Measurements from ENCODE around the gene MAGEA8.

Gene MAGEA8

DNA sequence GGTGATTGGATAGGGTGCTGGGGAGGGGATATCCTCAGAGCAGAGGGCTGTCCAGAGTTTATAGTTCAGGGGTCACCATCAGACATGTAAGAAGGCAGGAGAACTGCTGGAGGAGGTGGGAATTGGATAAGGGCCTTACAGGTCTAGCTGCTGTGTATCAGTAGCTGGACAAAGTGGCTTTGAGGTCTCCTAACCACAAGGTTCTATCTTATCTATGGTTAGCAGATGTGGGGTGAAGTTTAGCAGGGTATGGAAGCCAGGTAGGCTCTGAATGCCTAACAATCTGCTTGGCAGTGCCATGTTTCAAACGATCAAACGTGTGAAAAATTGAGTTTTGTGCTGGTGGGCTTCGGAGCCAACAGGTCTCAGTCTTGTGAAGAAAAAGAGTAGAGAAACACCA, 32.1 kb upstream of the MAGEA8 start:
- Histone ChIP-seq H3K4ac (ENCODE audit: low read length) (no peak overlapping the region), H3K9ac (ENCODE audit: low read depth, low read length, poor library complexity) (no peak overlapping the region), H3K4me3 (ENCODE audit: low read length in 2 of 2) (no peak overlapping the region), H3K79me1 (ENCODE audit: low read depth, low read length) (no peaks in the 10 kb centered on the region), H3K4me1 (ENCODE audit: control insufficient read depth in 2 of 2, insufficient read depth in 1 of 2, low read depth in 1 of 2, low read length in 2 of 2) (no peaks in the 10 kb centered on the region), H2BK12ac (ENCODE audit: low read length) (no peak overlapping the region), H3K9me3 (replicated peaks in 1 of 2; ENCODE audit: control insufficient read depth in 2 of 2, insufficient read depth in 1 of 2, low read depth in 1 of 2, low read length in 2 of 2) (no peaks in the 10 kb centered on the region), H2AFZ (ENCODE audit: low read length) (no peak overlapping the region), H3K23ac (ENCODE audit: low read depth, low read length, poor library complexity) (no peak overlapping the region), H2BK15ac (ENCODE audit: low read length) (no peak overlapping the region), H2BK5ac (ENCODE audit: low read length) (no peak overlapping the region), H3K18ac (ENCODE audit: low read length) (no peak overlapping the region), H3K27me3 (ENCODE audit: control insufficient read depth in 3 of 3, insufficient read depth in 3 of 3, low read depth in 1 of 3, low read length in 3 of 3) (peaks cover 0 to 8% (median 0%) of the 10 kb centered on the region in 3 experiments), H3K27ac (replicated peaks; ENCODE audit: low read length) (no peak overlapping the region), H4K8ac (ENCODE audit: low read depth, low read length) (no peak overlapping the region), H3K36me3 (replicated peaks in 1 of 2; ENCODE audit: control insufficient read depth in 2 of 2, insufficient read depth in 2 of 2, low read length in 2 of 2) (no peaks in the 10 kb centered on the region), H2AK5ac (ENCODE audit: low read depth, low read length) (no peak overlapping the region), H3K4me2 (ENCODE audit: insufficient read depth, low read length, poor library complexity, severe bottlenecking) (no peak overlapping the region), H2BK120ac (ENCODE audit: low read depth, low read length) (no peak overlapping the region), H3K14ac (ENCODE audit: low read length) (no peak overlapping the region), H4K91ac (ENCODE audit: low read depth, low read length, poor library complexity) (no peak overlapping the region)
- no CpG with 5 or more reads among the region's 3 CpGs for WGBS, 2 donors (ENCODE audit: extremely low coverage in 2 of 2, insufficient read length in 2 of 2, insufficient replicate concordance in 1 of 2)
- DNase-seq (ENCODE audit: low spot score), result no peak

DNA sequence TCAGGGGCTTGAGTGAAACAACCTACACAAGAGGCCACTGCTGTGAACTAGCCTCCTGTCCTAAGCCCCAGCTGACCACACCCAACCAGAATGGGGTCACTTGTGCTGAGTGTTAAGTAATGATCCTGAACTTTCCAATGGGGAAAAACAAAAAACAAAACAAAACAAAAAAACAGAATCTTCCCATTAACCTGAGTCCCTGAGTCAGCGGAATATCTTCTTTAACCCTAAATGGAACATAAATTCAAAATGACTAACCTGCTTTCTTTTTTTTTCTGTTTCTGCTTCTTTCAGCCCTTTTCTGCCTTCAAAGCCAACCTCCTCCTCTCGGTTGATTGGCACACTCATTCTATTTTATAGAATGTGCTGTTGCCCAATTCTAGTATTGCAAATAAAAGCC, 31.2 kb upstream of the MAGEA8 start:
- Histone ChIP-seq H4K8ac (ENCODE audit: low read depth, low read length) (no peak overlapping the region), H2AFZ (ENCODE audit: low read length) (no peak overlapping the region)

GRCh38 chrX:149851864-149852263, 29.1 kb upstream of the MAGEA8 start:
- Histone ChIP-seq H3K79me1 (ENCODE audit: low read depth, low read length) (no peaks in the 10 kb centered on the region), H2BK120ac (ENCODE audit: low read depth, low read length) (no peak overlapping the region), H2BK15ac (ENCODE audit: low read length) (no peak overlapping the region), H2AFZ (ENCODE audit: low read length) (no peak overlapping the region), H3K4ac (ENCODE audit: low read length) (no peak overlapping the region), H3K14ac (ENCODE audit: low read length) (no peak overlapping the region), H3K4me1 (ENCODE audit: control insufficient read depth in 2 of 2, insufficient read depth in 1 of 2, low read depth in 1 of 2, low read length in 2 of 2) (no peaks in the 10 kb centered on the region), H3K27ac (replicated peaks; ENCODE audit: low read length) (no peak overlapping the region), H3K23ac (ENCODE audit: low read depth, low read length, poor library complexity) (no peak overlapping the region), H2AK5ac (ENCODE audit: low read depth, low read length) (no peak overlapping the region), H3K27me3 (ENCODE audit: control insufficient read depth in 3 of 3, insufficient read depth in 3 of 3, low read depth in 1 of 3, low read length in 3 of 3) (peaks cover 0 to 10% (median 0%) of the 10 kb centered on the region in 3 experiments), H3K18ac (ENCODE audit: low read length) (no peak overlapping the region), H4K91ac (ENCODE audit: low read depth, low read length, poor library complexity) (no peak overlapping the region), H2BK12ac (ENCODE audit: low read length) (no peak overlapping the region), H4K8ac (ENCODE audit: low read depth, low read length) (no peak overlapping the region), H3K36me3 (replicated peaks in 1 of 2; ENCODE audit: control insufficient read depth in 2 of 2, insufficient read depth in 2 of 2, low read length in 2 of 2) (no peaks in the 10 kb centered on the region), H3K4me3 (ENCODE audit: low read length in 2 of 2) (no peak overlapping the region), H3K9ac (ENCODE audit: low read depth, low read length, poor library complexity) (no peak overlapping the region), H3K9me3 (replicated peaks in 1 of 2; ENCODE audit: control insufficient read depth in 2 of 2, insufficient read depth in 1 of 2, low read depth in 1 of 2, low read length in 2 of 2) (no peaks in the 10 kb centered on the region), H2BK5ac (ENCODE audit: low read length) (no peak overlapping the region), H3K4me2 (ENCODE audit: insufficient read depth, low read length, poor library complexity, severe bottlenecking) (no peak overlapping the region)
- DNase-seq (ENCODE audit: low spot score), result no peak

More for the DNA sequence above, 31.2 kb upstream of the MAGEA8 start:
- Histone ChIP-seq H3K4ac (ENCODE audit: low read length) (no peak overlapping the region), H2BK5ac (ENCODE audit: low read length) (no peak overlapping the region), H3K18ac (ENCODE audit: low read length) (no peak overlapping the region), H3K4me1 (ENCODE audit: control insufficient read depth in 2 of 2, insufficient read depth in 1 of 2, low read depth in 1 of 2, low read length in 2 of 2) (no peaks in the 10 kb centered on the region), H3K4me3 (ENCODE audit: low read length in 2 of 2) (no peak overlapping the region), H3K79me1 (ENCODE audit: low read depth, low read length) (no peaks in the 10 kb centered on the region), H3K4me2 (ENCODE audit: insufficient read depth, low read length, poor library complexity, severe bottlenecking) (no peak overlapping the region), H3K36me3 (replicated peaks in 1 of 2; ENCODE audit: control insufficient read depth in 2 of 2, insufficient read depth in 2 of 2, low read length in 2 of 2) (no peaks in the 10 kb centered on the region), H2BK120ac (ENCODE audit: low read depth, low read length) (no peak overlapping the region), H2AK5ac (ENCODE audit: low read depth, low read length) (no peak overlapping the region), H3K27me3 (ENCODE audit: control insufficient read depth in 3 of 3, insufficient read depth in 3 of 3, low read depth in 1 of 3, low read length in 3 of 3) (peaks cover 0 to 8% (median 0%) of the 10 kb centered on the region in 3 experiments), H2BK12ac (ENCODE audit: low read length) (no peak overlapping the region), H2BK15ac (ENCODE audit: low read length) (no peak overlapping the region), H3K9me3 (replicated peaks in 1 of 2; ENCODE audit: control insufficient read depth in 2 of 2, insufficient read depth in 1 of 2, low read depth in 1 of 2, low read length in 2 of 2) (no peaks in the 10 kb centered on the region), H3K27ac (replicated peaks; ENCODE audit: low read length) (no peak overlapping the region), H3K14ac (ENCODE audit: low read length) (no peak overlapping the region), H3K9ac (ENCODE audit: low read depth, low read length, poor library complexity) (no peak overlapping the region), H3K23ac (ENCODE audit: low read depth, low read length, poor library complexity) (no peak overlapping the region), H4K91ac (ENCODE audit: low read depth, low read length, poor library complexity) (no peak overlapping the region)
- WGBS, 2 donors (ENCODE audit: extremely low coverage in 2 of 2, insufficient read length in 2 of 2, insufficient replicate concordance in 1 of 2), result no CpG with 5 or more reads among the region's 2 CpGs
- no peak for DNase-seq (ENCODE audit: low spot score)

GRCh38 chrX:149853925-149854324, 27.1 kb upstream of the MAGEA8 start:
- no peak overlapping the region for H2BK5ac ChIP-seq (ENCODE audit: low read length)
- no peak overlapping the region for H4K91ac ChIP-seq (ENCODE audit: low read depth, low read length, poor library complexity)
- H3K4me1 ChIP-seq (ENCODE audit: control insufficient read depth in 2 of 2, insufficient read depth in 1 of 2, low read depth in 1 of 2, low read length in 2 of 2), result no peaks in the 10 kb centered on the region
- H2BK15ac ChIP-seq (ENCODE audit: low read length), result no peak overlapping the region
- H2AFZ ChIP-seq (ENCODE audit: low read length), result no peak overlapping the region
- peaks cover under 1% of the 10 kb centered on the region for H3K79me1 ChIP-seq (ENCODE audit: low read depth, low read length)
- no CpG with 5 or more reads among the region's 2 CpGs for WGBS, 2 donors (ENCODE audit: extremely low coverage in 2 of 2, insufficient read length in 2 of 2, insufficient replicate concordance in 1 of 2)
- H4K8ac ChIP-seq (ENCODE audit: low read depth, low read length), result no peak overlapping the region
- no peak for DNase-seq (ENCODE audit: low spot score)
- H3K4ac ChIP-seq (ENCODE audit: low read length), result no peak overlapping the region
- H3K4me2 ChIP-seq (ENCODE audit: insufficient read depth, low read length, poor library complexity, severe bottlenecking), result no peak overlapping the region
- no peak overlapping the region for H3K23ac ChIP-seq (ENCODE audit: low read depth, low read length, poor library complexity)
- no peak overlapping the region for H2BK12ac ChIP-seq (ENCODE audit: low read length)
- no peak overlapping the region for H2AK5ac ChIP-seq (ENCODE audit: low read depth, low read length)
- H3K9ac ChIP-seq (ENCODE audit: low read depth, low read length, poor library complexity), result no peak overlapping the region
- H3K36me3 ChIP-seq (replicated peaks in 1 of 2; ENCODE audit: control insufficient read depth in 2 of 2, insufficient read depth in 2 of 2, low read length in 2 of 2), result no peaks in the 10 kb centered on the region
- H3K9me3 ChIP-seq (replicated peaks in 1 of 2; ENCODE audit: control insufficient read depth in 2 of 2, insufficient read depth in 1 of 2, low read depth in 1 of 2, low read length in 2 of 2), result no peaks in the 10 kb centered on the region
- H3K18ac ChIP-seq (ENCODE audit: low read length), result no peak overlapping the region
- H3K27ac ChIP-seq (replicated peaks; ENCODE audit: low read length), result no peak overlapping the region
- H3K27me3 ChIP-seq (ENCODE audit: control insufficient read depth in 3 of 3, insufficient read depth in 3 of 3, low read depth in 1 of 3, low read length in 3 of 3), result peaks cover 0 to 8% (median 0%) of the 10 kb centered on the region in 3 experiments
- no peak overlapping the region for H3K14ac ChIP-seq (ENCODE audit: low read length)
- no peak overlapping the region for H2BK120ac ChIP-seq (ENCODE audit: low read depth, low read length)
- H3K4me3 ChIP-seq (ENCODE audit: low read length in 2 of 2), result no peak overlapping the region
